ENCODE results near the gene MAP2K2.
"Not testable (repeated sequence)": the region's sequence is repeated elsewhere in the genome, so short reads cannot be mapped to it uniquely, and the experiment has no call there.

Gene MAP2K2

GRCh38 chr19:4123615-4124568, at the start of gene MAP2K2:
TSS of gene MAP2K2 (minus strand) at chr19:4124122. CDS start at chr19:4123875, 247 bp downstream.
- no peak for FAIRE-seq

GRCh38 chr19:4172861-4173473, 49.0 kb upstream of the MAP2K2 start:
- no peak for FAIRE-seq

- no peak for FAIRE-seq
These were observed 47.8 kb upstream of the MAP2K2 start for GRCh38 chr19:4171676-4172075.

GRCh38 chr19:4164262-4164661, 40.3 kb upstream of the MAP2K2 start:
- no peak for FAIRE-seq

GRCh38 chr19:4161415-4162077, 37.6 kb upstream of the MAP2K2 start:
- no peak for FAIRE-seq

- FAIRE-seq = not testable (repeated sequence)
These were observed 34.0 kb upstream of the MAP2K2 start for GRCh38 chr19:4157971-4158370.

GRCh38 chr19:4157164-4157563, 33.2 kb upstream of the MAP2K2 start:
- FAIRE-seq = no peak

- no peak for FAIRE-seq
These were observed 30.8 kb upstream of the MAP2K2 start for GRCh38 chr19:4154571-4155312.

GRCh38 chr19:4152241-4152998, 28.5 kb upstream of the MAP2K2 start:
- FAIRE-seq = no peak

GRCh38 chr19:4151623-4152022, 27.7 kb upstream of the MAP2K2 start:
- FAIRE-seq = no peak

- no peak for FAIRE-seq
These were observed 25.8 kb upstream of the MAP2K2 start for GRCh38 chr19:4149518-4150288.

- no peak for FAIRE-seq
These were observed 20.8 kb upstream of the MAP2K2 start for GRCh38 chr19:4144666-4145249.

GRCh38 chr19:4142916-4143315, 19.0 kb upstream of the MAP2K2 start:
- not testable (repeated sequence) for FAIRE-seq

GRCh38 chr19:4140237-4140711, 16.4 kb upstream of the MAP2K2 start:
- FAIRE-seq = no peak

- FAIRE-seq = no peak
These were observed 15.8 kb upstream of the MAP2K2 start for GRCh38 chr19:4139614-4140236.

GRCh38 chr19:4138445-4138844, 14.5 kb upstream of the MAP2K2 start:
- no peak for FAIRE-seq

GRCh38 chr19:4136680-4137088, 12.8 kb upstream of the MAP2K2 start:
- no peak for FAIRE-seq

GRCh38 chr19:4135386-4135785, 11.5 kb upstream of the MAP2K2 start:
- not testable (repeated sequence) for FAIRE-seq

- FAIRE-seq = no peak
These were observed 10.4 kb upstream of the MAP2K2 start for GRCh38 chr19:4134351-4134750.
